Mesenchymal stem cell (in vitro differentiated cells and primary cell): ENCODE data around the gene VNN1.

Experiments
- DNase-seq: peaks from one replicate; pipeline ENCODE4 v3.0.0-alpha.2; 2013
- H2AFZ ChIP-seq: one replicate; pipeline ENCODE4 v1.6.1; 2013; ENCODE audit warnings: low read depth, mild to moderate bottlenecking, control low read depth, inconsistent platforms, low read length, moderate library complexity
- H2AK5ac ChIP-seq: 2 replicates; pipeline ENCODE4 v1.6.1; 2013; ENCODE audit warnings: low read length, moderate library complexity, mild to moderate bottlenecking, inconsistent platforms; ENCODE audit not compliant: severe bottlenecking
- H2BK120ac ChIP-seq: one replicate; pipeline ENCODE4 v1.6.1; 2013; ENCODE audit warnings: low read depth, mild to moderate bottlenecking, inconsistent platforms, low read length, moderate library complexity
- H2BK12ac ChIP-seq, 2 experiments: one replicate each; pipeline ENCODE4 v1.6.1; 2013; ENCODE audit warnings: inconsistent platforms in 2 of 2, low read length in 2 of 2, mild to moderate bottlenecking in 2 of 2, moderate library complexity in 2 of 2, control low read depth in 1 of 2
- H2BK15ac ChIP-seq: one replicate; pipeline ENCODE4 v1.6.1; 2013; ENCODE audit warnings: mild to moderate bottlenecking, low read depth, inconsistent platforms; ENCODE audit not compliant: poor library complexity, severe bottlenecking
- H2BK5ac ChIP-seq: 2 replicates; pipeline ENCODE4 v1.6.1; 2013; ENCODE audit warnings: low read depth, mild to moderate bottlenecking, low read length, control low read depth, inconsistent platforms; ENCODE audit not compliant: poor library complexity, severe bottlenecking
- H3K14ac ChIP-seq, 2 experiments: one replicate each; pipeline ENCODE4 v1.6.1; 2013; ENCODE audit warnings: inconsistent platforms in 2 of 2, low read length in 2 of 2, control low read depth in 1 of 2, mild to moderate bottlenecking in 1 of 2, moderate library complexity in 1 of 2
- H3K18ac ChIP-seq, 2 experiments: one replicate each; pipeline ENCODE4 v1.6.1; 2013; ENCODE audit warnings: inconsistent platforms in 2 of 2, low read length in 2 of 2, control low read depth in 1 of 2, low read depth in 1 of 2, mild to moderate bottlenecking in 1 of 2
- H3K23ac ChIP-seq, 2 experiments: one replicate each; pipeline ENCODE4 v1.6.1; 2013; ENCODE audit warnings: inconsistent platforms in 2 of 2, low read length in 2 of 2, mild to moderate bottlenecking in 2 of 2, moderate library complexity in 2 of 2, control low read depth in 1 of 2
- H3K27ac ChIP-seq: 2 replicates; pipeline ENCODE4 v1.5.1; 2013; ENCODE audit warnings: mild to moderate bottlenecking, moderate library complexity, low read length, control low read depth, inconsistent platforms; ENCODE audit not compliant: poor library complexity, severe bottlenecking
- H3K27me3 ChIP-seq, 2 experiments: 2 replicates each; pipeline versions ENCODE4 v1.6.1 to v1.7.0; 2013; ENCODE audit warnings: low read length in 2 of 2, mild to moderate bottlenecking in 2 of 2, moderate library complexity in 2 of 2, control low read depth in 1 of 2, inconsistent platforms in 1 of 2; ENCODE audit not compliant: control insufficient read depth in 1 of 2, insufficient read depth in 1 of 2
- H3K36me3 ChIP-seq, 2 experiments: 2 replicates each; pipeline versions ENCODE4 v1.6.1 to v1.7.0; 2013; ENCODE audit warnings: low read length in 2 of 2, control low read depth in 1 of 2, inconsistent platforms in 1 of 2, low read depth in 1 of 2, mild to moderate bottlenecking in 1 of 2; ENCODE audit not compliant: insufficient read depth in 2 of 2, control insufficient read depth in 1 of 2
- H3K4ac ChIP-seq, 2 experiments: one replicate each; pipeline ENCODE4 v1.6.1; 2013; ENCODE audit warnings: inconsistent platforms in 2 of 2, low read length in 2 of 2, mild to moderate bottlenecking in 2 of 2, moderate library complexity in 2 of 2, control low read depth in 1 of 2, low read depth in 1 of 2
- H3K4me1 ChIP-seq: 2 replicates; pipeline ENCODE4 v1.6.1; 2013; ENCODE audit warnings: low read depth, low read length, control low read depth; ENCODE audit not compliant: control insufficient read depth, insufficient read depth
- H3K4me2 ChIP-seq: 2 replicates; pipeline ENCODE4 v1.6.1; 2013; ENCODE audit warnings: low read length, mild to moderate bottlenecking, inconsistent platforms; ENCODE audit not compliant: poor library complexity, severe bottlenecking
- H3K4me3 ChIP-seq, 2 experiments: 2 replicates each; pipeline versions ENCODE4 v1.5.1 to v1.7.0; 2013; ENCODE audit warnings: low read length in 2 of 2, mild to moderate bottlenecking in 2 of 2, control low read depth in 1 of 2, low read depth in 1 of 2; ENCODE audit not compliant: insufficient read depth in 1 of 2
- H3K79me1 ChIP-seq: replicated peaks from 2 replicates; pipeline ENCODE4 v1.6.1; 2013; ENCODE audit warnings: mild to moderate bottlenecking, control low read depth, low read length, inconsistent platforms; ENCODE audit not compliant: poor library complexity, severe bottlenecking
- H3K9ac ChIP-seq: 2 replicates; pipeline ENCODE4 v1.7.0; 2013; ENCODE audit warnings: mild to moderate bottlenecking, low read length, moderate library complexity
- H3K9me3 ChIP-seq: 2 replicates; pipeline ENCODE4 v1.7.0; 2013; ENCODE audit warnings: mild to moderate bottlenecking, low read length; ENCODE audit not compliant: control insufficient read depth
- H4K8ac ChIP-seq: one replicate; pipeline ENCODE4 v1.6.1; 2013; ENCODE audit warnings: inconsistent platforms, mild to moderate bottlenecking, low read length, moderate library complexity
- H4K91ac ChIP-seq: one replicate; pipeline ENCODE4 v1.6.1; 2013; ENCODE audit warnings: mild to moderate bottlenecking, low read length, inconsistent platforms
- WGBS: methylation state at CpG from one replicate; pipeline ENCODE4 v1.1.7; 2013; ENCODE audit warnings: mixed read lengths; 5-methylcytosine and 5-hydroxymethylcytosine counted together

The VNN1 gene

DNA sequence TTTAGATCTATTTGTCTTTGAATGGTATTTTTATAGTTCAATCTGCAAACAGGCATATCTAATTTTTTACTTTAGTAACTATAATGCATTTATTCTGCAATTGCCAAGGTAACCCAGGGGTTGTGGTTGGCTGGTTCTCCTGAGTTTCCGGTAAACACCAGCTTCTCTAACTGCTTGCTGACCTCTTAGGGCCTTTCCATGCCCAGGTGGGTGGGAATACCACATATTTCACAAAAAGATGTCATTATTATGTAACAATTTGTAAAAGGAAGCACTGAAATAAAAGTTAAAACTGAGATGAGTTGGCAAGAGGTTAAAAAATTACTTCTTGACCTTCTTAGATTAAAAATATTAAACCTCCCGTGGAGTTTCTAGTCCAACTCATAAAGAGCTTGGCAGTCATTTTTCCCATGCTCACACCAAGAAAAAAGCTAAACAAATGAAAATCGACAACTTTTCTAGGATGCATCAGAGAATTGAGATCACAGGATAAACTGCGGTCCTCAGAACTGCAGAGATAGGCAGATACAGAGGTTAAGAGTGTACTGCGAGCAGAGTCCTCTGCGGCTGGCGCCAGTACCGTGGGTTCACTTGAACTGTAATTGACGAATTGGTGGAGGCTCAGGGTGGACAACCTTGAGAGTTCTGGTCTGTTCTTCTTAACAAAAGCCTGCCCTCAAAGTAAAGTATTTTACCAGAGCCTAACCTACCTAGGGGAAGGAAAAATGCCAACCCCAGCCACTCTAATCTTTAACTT lies 2.2 kb upstream of the VNN1 start:
- H3K4me1 ChIP-seq = peaks cover 7% of the 10 kb centered on the region
- no peak for DNase-seq
- H4K91ac ChIP-seq = no peak overlapping the region
- no peak overlapping the region for H2BK5ac ChIP-seq
- H3K23ac ChIP-seq = no peak overlapping the region
- no peak overlapping the region for H2BK120ac ChIP-seq
- H3K36me3 ChIP-seq = no peaks in the 10 kb centered on the region
- no peak overlapping the region for H3K27ac ChIP-seq
- 78% methylated on average over 8 of the region's 9 CpGs for WGBS
- no peak overlapping the region for H3K18ac ChIP-seq
- H3K4me3 ChIP-seq = no peak overlapping the region
- H3K27me3 ChIP-seq = no peaks in the 10 kb centered on the region
- H3K9me3 ChIP-seq = no peaks in the 10 kb centered on the region
- no peak overlapping the region for H2AK5ac ChIP-seq
- no peak overlapping the region for H2BK12ac ChIP-seq
- no peak overlapping the region for H4K8ac ChIP-seq
- H3K79me1 ChIP-seq = no peaks in the 10 kb centered on the region
- no peak overlapping the region for H3K14ac ChIP-seq
- no peak overlapping the region for H2AFZ ChIP-seq
- no peak overlapping the region for H3K4me2 ChIP-seq
- H2BK15ac ChIP-seq = no peak overlapping the region
- no peak overlapping the region for H3K4ac ChIP-seq
- no peak overlapping the region for H3K9ac ChIP-seq

DNA sequence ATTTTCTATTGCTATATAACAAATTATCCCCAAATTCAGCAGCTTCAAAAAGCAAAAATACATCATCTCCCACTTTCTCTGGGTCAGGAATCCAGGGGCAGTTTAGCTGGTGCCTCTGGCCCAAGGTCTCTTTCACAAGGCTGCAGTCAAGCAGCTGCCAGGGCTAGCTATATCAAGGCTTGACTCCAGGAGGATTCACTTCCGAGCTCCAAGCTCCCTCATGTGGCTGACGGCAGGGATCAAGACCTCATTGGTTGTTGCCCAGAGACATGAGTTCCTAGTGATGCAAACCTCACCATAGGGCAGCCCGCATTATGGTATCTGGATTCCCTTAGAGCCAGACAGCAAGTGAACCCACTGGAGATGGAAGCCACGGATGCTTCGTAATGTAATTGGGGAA lies 1.3 kb upstream of the VNN1 start:
- no peak overlapping the region for H3K23ac ChIP-seq
- H2BK12ac ChIP-seq = peak overlapping the region in 1 of 2 experiments; percentile 48
- no peaks in the 10 kb centered on the region for H3K9me3 ChIP-seq
- H3K79me1 ChIP-seq = no peaks in the 10 kb centered on the region
- no peak overlapping the region for H2BK5ac ChIP-seq
- peak overlapping the region in 1 of 2 experiments; percentile 55 for H3K14ac ChIP-seq
- no peak overlapping the region for H3K9ac ChIP-seq
- no peak overlapping the region for H3K4me2 ChIP-seq
- H3K27ac ChIP-seq = no peak overlapping the region
- no peak overlapping the region for H4K8ac ChIP-seq
- H2BK15ac ChIP-seq = no peak overlapping the region
- no peak overlapping the region for H2BK120ac ChIP-seq
- no peak overlapping the region for H3K18ac ChIP-seq
- no peak overlapping the region for H3K4me3 ChIP-seq
- no peak overlapping the region for H4K91ac ChIP-seq
- no peak overlapping the region for H2AK5ac ChIP-seq
- no peak overlapping the region for H3K4ac ChIP-seq
- peak; percentile 83 for DNase-seq
- WGBS = 54% methylated on average over 5 of the region's 5 CpGs
- no peaks in the 10 kb centered on the region for H3K27me3 ChIP-seq
- no peak overlapping the region for H2AFZ ChIP-seq
- H3K36me3 ChIP-seq = no peaks in the 10 kb centered on the region
- H3K4me1 ChIP-seq = peaks cover 7% of the 10 kb centered on the region

GRCh38 chr6:132714160-132714559 lies 305 bp upstream of the VNN1 start:
- H3K27ac ChIP-seq = no peak overlapping the region
- no peak overlapping the region for H4K8ac ChIP-seq
- H3K4me3 ChIP-seq = no peak overlapping the region
- H3K79me1 ChIP-seq = no peaks in the 10 kb centered on the region
- H2AFZ ChIP-seq = no peak overlapping the region
- 90% methylated on average over 3 of the region's 3 CpGs for WGBS
- no peak overlapping the region for H3K4ac ChIP-seq
- no peak overlapping the region for H2BK12ac ChIP-seq
- H2BK15ac ChIP-seq = no peak overlapping the region
- H2BK5ac ChIP-seq = no peak overlapping the region
- H3K14ac ChIP-seq = no peak overlapping the region
- H3K4me2 ChIP-seq = no peak overlapping the region
- no peaks in the 10 kb centered on the region for H3K9me3 ChIP-seq
- no peak overlapping the region for H3K23ac ChIP-seq
- DNase-seq = no peak
- no peaks in the 10 kb centered on the region for H3K27me3 ChIP-seq
- no peak overlapping the region for H2BK120ac ChIP-seq
- H3K18ac ChIP-seq = no peak overlapping the region
- no peaks in the 10 kb centered on the region for H3K36me3 ChIP-seq
- H3K4me1 ChIP-seq = peaks cover 3% of the 10 kb centered on the region
- no peak overlapping the region for H2AK5ac ChIP-seq
- H3K9ac ChIP-seq = no peak overlapping the region
- H4K91ac ChIP-seq = no peak overlapping the region

GRCh38 chr6:132712366-132712765 lies 1.5 kb downstream of the VNN1 start:
- peak; percentile 37 for DNase-seq
- H3K36me3 ChIP-seq = no peaks in the 10 kb centered on the region
- no peak overlapping the region for H2BK12ac ChIP-seq
- no peaks in the 10 kb centered on the region for H3K27me3 ChIP-seq
- H2BK15ac ChIP-seq = no peak overlapping the region
- H3K14ac ChIP-seq = no peak overlapping the region
- no peak overlapping the region for H4K8ac ChIP-seq
- H3K9ac ChIP-seq = no peak overlapping the region
- H3K4me2 ChIP-seq = no peak overlapping the region
- no peak overlapping the region for H2BK120ac ChIP-seq
- H3K23ac ChIP-seq = no peak overlapping the region
- no peak overlapping the region for H3K27ac ChIP-seq
- no peak overlapping the region for H2BK5ac ChIP-seq
- no peak overlapping the region for H2AK5ac ChIP-seq
- H3K18ac ChIP-seq = no peak overlapping the region
- no peaks in the 10 kb centered on the region for H3K9me3 ChIP-seq
- peaks cover 2% of the 10 kb centered on the region for H3K4me1 ChIP-seq
- no peak overlapping the region for H2AFZ ChIP-seq
- H3K4me3 ChIP-seq = no peak overlapping the region
- 29% methylated on average over 4 of the region's 4 CpGs for WGBS
- no peak overlapping the region for H3K4ac ChIP-seq
- H4K91ac ChIP-seq = no peak overlapping the region
- no peaks in the 10 kb centered on the region for H3K79me1 ChIP-seq
